H7 (cell line): ENCODE results near the gene GTPBP10. TPM values are rescaled to one million over a fixed set of nuclear protein-coding genes. Genes with fewer than 3 reads are reported as not detected.

Experiments used
- DNase-seq: peaks from one replicate; pipeline ENCODE4 v3.0.0; 2012
- H3K27me3 ChIP-seq: 2 replicates; pipeline ENCODE4 v1.6.0; 2011; ENCODE audit warnings: mild to moderate bottlenecking, low read length; ENCODE audit not compliant: control insufficient read depth, insufficient read depth
- H3K36me3 ChIP-seq: replicated peaks from 2 replicates; pipeline ENCODE4 v1.5.1; 2011; ENCODE audit warnings: low read length; ENCODE audit not compliant: control insufficient read depth, insufficient read depth
- H3K4me3 ChIP-seq: 2 replicates; pipeline ENCODE4 v1.5.1; 2011; ENCODE audit warnings: low read depth, mild to moderate bottlenecking, control low read depth, low read length, moderate library complexity; ENCODE audit not compliant: insufficient read depth
- total RNA-seq: library from RNA; depleted of rRNA; stranded (reverse); fragments of >200 nt; shearing (Covaris generic); gene quantifications from 2 replicates; pipeline ENCODE4 v1.2.3, GENCODE V29; 2014; rRNA removed

Gene GTPBP10, protein sequence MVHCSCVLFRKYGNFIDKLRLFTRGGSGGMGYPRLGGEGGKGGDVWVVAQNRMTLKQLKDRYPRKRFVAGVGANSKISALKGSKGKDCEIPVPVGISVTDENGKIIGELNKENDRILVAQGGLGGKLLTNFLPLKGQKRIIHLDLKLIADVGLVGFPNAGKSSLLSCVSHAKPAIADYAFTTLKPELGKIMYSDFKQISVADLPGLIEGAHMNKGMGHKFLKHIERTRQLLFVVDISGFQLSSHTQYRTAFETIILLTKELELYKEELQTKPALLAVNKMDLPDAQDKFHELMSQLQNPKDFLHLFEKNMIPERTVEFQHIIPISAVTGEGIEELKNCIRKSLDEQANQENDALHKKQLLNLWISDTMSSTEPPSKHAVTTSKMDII
- 12.7 and 14.6 TPM in 2 replicates for total RNA-seq

DNA sequence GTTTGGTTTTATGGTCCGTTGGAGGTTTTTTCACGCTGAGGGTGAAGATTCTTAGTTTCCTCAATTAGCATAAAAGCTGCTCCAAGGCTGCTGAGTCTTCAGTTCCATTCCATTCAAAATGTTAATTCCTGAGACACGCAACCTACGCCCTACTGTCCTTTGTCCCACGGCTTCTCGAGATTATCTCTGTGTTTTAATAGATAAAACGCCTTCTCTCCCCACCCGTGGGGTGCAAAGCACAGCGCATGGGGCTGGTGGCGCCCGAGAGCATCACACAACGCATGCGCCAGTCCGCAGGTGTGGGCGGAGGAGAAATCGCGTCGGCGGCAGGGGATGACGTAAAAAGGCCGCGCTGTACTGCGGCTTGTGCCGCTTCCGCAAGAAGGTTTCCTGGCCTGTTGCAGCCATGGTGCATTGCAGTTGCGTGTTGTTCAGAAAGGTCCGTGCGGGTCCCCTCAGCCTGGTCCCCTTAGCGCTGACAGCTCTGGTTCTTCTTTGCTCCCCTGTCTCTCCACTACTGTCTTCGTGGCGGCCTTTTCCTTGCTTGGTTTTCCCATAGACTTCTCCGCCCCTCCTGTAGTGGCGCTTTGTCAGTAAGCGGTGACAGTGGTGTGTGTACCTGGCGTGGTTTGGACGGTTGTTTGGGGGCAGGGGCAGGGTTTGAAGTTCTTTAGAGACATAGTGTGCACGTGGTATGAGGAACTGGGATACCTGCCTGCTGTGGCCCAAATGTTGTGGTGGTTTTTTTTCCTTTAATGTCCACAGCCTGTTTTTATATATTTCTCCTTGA lies at the start of gene GTPBP10:
Gene GTPBP10 (plus strand): TSS at position 381 of the 790 bp plus-strand sequence. CDS start 26 bp downstream, at position 407.
- H3K27me3 ChIP-seq = no peaks in the 10 kb centered on the region
- peak within 1 kb of the TSS; percentile 94 for H3K4me3 ChIP-seq
- DNase-seq = peak; percentile 82
- H3K36me3 ChIP-seq = no peaks in the 10 kb centered on the region

DNA sequence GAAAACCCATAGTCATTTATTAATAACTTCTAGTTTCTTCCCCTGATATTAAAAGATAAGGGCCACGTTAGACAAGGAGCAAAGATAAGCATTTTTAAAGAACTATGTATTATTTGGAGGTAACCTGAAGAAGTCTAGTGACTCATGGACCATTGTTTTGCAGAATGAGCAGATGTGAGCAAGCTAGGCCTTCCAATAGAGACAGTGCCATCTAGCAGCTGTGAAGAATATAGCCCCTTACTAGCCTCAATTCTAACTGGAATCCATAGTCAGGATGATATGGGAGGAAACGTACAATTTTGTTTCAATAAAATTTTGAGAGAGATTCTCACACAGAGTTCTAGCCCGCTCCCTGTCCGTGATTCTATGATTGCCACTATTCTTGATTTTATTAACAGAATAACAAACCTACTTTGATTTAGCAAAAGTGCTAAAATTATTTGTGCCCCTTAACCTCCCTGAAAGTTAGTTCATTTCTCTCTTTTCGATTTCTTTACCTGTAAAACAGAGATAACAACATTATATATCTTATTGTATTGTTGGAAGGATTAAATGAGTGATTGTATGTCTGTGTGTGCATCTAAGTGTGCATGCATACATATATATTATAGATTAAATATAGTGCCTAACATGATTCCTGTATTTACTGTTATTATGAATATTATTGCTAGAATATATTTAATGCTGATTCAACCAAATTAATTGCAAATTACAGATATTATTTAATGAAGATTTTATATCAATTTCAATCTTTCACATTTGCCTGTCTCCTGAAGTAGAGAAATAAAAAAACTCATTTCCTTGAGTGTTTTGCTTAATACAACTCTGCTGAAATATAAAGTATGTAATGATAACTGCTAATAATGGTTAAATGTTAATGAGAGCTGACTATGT lies 48.1 kb upstream of the GTPBP10 start:
- peak; percentile 23 for DNase-seq
- Histone ChIP-seq H3K4me3 (no peak overlapping the region), H3K36me3 (no peaks in the 10 kb centered on the region; the same call in 1 of the 2 replicates), H3K27me3 (no peaks in the 10 kb centered on the region)

DNA sequence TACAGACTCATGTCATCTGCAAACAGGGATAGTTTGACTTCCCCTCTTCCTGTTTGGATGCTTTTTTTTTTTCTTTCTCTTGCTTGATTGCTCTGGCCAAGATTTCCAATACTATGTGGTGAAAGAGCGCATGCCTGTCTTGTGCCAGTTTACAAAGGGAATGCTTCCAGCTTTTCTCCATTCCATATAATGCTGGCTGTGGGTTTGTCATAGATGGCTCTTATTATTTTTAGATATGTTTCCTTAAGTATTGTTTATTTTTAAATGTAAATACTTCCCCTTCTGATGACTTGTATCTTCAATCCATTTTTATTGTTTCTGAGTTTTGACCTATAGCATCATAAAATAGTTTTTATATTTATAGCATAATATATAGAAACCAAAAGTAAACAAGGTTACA lies 43.3 kb upstream of the GTPBP10 start:
- Histone ChIP-seq H3K4me3 (no peak overlapping the region), H3K36me3 (no peaks in the 10 kb centered on the region), H3K27me3 (no peaks in the 10 kb centered on the region)
- no peak for DNase-seq

DNA sequence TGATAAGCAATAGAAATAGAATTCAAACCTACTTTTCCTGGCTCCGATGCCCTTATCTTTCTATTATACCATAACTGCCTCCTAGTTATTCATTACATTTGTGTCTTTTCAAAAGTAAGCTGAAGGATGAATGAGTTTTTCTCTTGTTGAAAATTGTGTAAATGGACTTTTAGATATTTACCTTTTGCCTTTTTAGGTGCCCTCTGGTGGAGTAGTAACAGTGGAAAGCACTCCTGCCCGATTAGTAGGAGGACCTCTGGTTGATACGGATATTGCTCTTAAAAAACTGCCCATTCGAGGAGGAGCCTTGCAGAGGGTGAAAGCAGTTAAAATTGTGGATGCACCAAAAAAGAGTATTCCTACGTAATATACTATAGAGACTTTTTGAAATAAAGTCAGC lies 36.6 kb upstream of the GTPBP10 start:
- no peaks in the 10 kb centered on the region for H3K27me3 ChIP-seq
- H3K4me3 ChIP-seq = no peak overlapping the region
- DNase-seq = no peak
- H3K36me3 ChIP-seq = no peaks in the 10 kb centered on the region

DNA sequence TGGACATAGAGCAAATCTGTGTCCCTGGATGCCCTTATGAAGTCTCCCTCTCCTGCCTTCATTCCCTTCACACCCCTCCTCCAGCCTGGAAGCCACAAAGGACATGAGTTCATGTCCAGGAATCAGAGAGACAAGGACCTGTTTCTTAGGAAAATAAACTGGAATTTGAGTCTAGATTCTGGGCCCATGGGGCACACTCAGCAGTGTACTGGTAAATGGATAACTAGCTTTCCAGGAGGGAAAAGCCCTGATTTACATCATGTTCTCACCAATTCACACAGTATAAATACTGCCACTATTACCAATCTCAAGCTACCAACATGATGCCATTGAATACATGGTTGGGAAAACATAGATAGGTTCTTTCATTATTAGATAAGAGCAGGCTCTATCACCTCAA lies 35.3 kb upstream of the GTPBP10 start:
- Histone ChIP-seq H3K4me3 (no peak overlapping the region), H3K27me3 (no peaks in the 10 kb centered on the region), H3K36me3 (no peaks in the 10 kb centered on the region)
- DNase-seq = no peak

DNA sequence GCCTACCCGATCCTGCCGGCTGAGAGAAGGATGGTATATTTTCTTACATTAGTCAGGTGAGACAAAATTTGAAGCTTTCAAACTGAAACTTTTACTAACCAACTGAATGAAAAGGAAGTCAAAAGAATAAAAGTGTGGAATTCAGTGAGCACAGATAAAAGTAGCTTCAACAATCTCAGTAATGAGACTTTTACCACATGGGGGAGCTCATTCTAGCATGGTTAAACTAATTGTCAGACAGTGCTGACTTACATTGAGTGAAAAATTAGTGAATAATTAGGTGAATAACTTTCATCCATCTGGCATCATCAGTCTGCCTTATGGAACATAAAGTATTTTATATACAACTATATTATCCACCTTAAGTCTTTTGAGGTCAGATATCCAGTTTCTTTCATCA lies 33.8 kb upstream of the GTPBP10 start:
- no peaks in the 10 kb centered on the region for H3K27me3 ChIP-seq
- no peaks in the 10 kb centered on the region for H3K36me3 ChIP-seq
- H3K4me3 ChIP-seq = no peak overlapping the region
- DNase-seq = no peak

DNA sequence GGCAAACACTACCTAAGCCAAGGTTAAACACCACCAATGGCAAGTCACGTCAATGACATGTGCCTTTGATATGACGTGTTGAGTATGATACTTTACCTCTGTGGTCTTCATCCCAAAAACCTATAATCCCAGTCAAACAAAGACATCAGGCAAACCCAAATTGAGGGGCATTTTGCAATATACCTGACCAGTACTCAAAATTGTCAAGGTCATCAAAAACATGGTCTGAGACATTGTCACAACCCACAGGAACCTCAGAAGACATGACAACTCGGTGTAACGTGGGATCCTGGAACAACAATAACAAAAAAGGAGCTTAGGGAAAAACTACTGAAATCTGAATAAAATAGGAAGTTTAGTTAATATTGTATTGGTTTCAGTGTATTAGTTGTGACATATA lies 32.6 kb upstream of the GTPBP10 start:
- DNase-seq = no peak
- Histone ChIP-seq H3K27me3 (peaks cover 3% of the 10 kb centered on the region; the same call in 1 of the 2 replicates), H3K36me3 (no peaks in the 10 kb centered on the region), H3K4me3 (no peak overlapping the region)

DNA sequence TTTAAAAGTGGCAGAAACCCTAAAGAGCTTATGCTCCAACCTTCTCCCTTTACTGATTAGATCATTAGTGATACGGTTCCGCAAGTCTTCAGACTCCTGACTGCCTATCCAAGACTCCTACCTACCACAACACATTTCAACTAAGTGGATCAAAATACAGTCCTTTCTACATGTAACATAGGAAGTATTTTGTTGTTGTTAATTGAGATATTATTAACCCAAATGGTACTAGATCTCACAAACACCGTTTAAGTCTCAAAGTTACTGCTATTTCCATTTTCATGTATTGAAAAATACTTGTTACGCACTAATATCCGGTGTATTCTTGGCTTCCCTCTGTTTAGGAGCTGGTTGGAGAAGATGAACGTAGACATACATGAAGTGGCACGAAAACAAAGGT lies 26.5 kb upstream of the GTPBP10 start:
- Histone ChIP-seq H3K27me3 (peaks cover 45% of the 10 kb centered on the region), H3K36me3 (no peaks in the 10 kb centered on the region), H3K4me3 (no peak overlapping the region)
- DNase-seq = no peak

DNA sequence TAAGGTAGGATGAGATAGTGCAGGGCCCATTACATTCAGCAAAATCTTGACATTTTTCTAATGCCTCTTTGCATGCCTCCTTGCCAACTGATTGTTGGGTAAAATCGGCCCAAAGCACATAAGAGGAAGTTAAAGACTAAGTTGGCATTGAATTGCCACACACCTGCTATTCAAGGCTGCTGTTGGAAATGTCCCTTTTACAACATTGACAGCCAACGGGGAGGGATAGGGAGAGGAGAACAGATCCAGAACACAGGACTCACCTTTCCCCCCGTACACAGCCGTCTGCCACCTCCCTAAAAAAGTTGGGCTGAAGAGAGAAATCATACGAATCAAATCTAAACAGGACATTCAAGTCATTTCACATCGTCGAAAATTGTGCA lies 26.1 kb upstream of the GTPBP10 start:
- peaks cover 45% of the 10 kb centered on the region for H3K27me3 ChIP-seq
- peak; percentile 15 for DNase-seq
- H3K4me3 ChIP-seq = no peak overlapping the region; the same call in 1 of the 2 replicates
- H3K36me3 ChIP-seq = no peaks in the 10 kb centered on the region

DNA sequence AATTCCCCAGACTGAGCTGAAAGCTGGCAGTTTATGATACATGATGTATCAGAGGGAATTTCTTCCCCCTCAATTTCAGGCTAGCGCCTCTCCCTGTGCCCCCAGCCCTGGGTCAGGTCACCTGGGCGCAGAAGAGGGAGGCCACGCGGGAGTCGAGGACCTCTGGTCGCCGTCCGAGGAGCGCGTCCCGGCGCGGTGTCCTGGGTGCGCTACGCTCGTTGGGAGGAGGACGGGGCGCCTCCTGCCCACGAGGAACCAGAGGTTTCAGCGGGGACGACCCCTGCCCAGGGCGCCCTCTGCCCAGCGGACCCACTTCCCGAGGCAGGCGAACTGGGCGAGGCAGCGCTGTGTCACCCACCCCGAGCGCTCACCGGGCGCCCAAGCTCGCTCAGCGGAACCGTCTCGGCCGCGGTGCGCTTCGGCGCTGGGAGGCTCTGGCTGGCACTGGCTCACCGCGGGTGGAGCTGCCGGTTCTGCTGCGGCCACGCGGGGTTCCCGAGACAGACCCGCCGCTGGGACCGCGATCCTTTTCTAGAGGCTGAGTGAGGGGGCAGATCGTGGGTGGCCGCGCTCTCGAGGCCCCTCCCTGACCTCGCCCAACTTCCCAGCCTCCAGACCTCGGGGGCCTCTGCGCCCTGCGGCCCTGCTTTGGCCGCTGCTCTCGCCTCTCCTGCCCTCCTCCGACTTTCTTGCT lies 25.6 kb upstream of the GTPBP10 start, which contains the start of gene FAM237B:
Gene FAM237B (minus strand): TSS at position 504 of the 694 bp plus-strand sequence. CDS start 1,556 bp downstream, outside the sequence.
- peak; percentile 75 for DNase-seq
- Histone ChIP-seq H3K36me3 (no peaks in the 10 kb centered on the region), H3K27me3 (peaks cover 45% of the 10 kb centered on the region), H3K4me3 (peak within 1 kb of the TSS; percentile 44)

DNA sequence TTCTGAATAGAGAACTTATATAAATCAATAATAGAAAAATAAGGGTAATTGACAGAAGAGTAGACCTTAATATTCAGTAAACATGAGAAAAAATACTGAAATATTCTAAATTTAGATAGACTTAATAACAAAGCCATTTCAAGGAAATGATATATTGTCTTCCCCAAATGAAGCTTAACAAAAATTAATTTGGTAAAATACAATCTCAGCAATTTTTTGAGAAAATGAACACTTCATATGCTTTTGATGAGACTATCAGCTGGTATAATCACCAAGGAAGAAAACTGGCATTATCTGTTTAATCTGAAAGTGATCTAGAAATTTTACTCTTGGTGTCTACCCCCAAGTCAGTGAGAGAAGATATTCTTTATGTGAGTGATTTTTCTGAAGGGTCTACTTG lies 23.7 kb upstream of the GTPBP10 start:
- Histone ChIP-seq H3K4me3 (no peak overlapping the region), H3K36me3 (no peaks in the 10 kb centered on the region), H3K27me3 (peaks cover 45% of the 10 kb centered on the region)
- no peak for DNase-seq

DNA sequence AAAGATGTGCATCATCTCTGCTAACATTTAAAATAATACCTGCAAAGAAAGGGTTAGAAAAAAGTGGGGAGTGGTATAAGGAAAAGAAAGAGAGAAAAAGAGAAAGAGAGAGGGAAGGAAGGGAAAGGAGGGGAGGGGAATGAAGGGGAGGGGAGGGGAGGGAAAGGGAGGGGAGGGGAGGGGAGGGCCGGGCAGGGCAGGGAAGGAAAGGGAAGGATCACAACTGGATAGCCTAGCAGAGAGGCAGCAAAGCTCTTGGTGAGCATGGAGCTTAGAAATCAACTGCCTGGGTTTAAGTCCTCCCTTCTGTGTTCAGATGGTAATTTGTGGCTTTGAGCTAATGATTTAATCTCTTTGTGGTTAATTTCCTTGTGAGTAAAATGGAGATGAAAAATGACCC lies 20.0 kb upstream of the GTPBP10 start:
- peaks cover 18% of the 10 kb centered on the region for H3K27me3 ChIP-seq
- peak; percentile 28 for DNase-seq
- no peak overlapping the region for H3K4me3 ChIP-seq
- no peaks in the 10 kb centered on the region for H3K36me3 ChIP-seq

DNA sequence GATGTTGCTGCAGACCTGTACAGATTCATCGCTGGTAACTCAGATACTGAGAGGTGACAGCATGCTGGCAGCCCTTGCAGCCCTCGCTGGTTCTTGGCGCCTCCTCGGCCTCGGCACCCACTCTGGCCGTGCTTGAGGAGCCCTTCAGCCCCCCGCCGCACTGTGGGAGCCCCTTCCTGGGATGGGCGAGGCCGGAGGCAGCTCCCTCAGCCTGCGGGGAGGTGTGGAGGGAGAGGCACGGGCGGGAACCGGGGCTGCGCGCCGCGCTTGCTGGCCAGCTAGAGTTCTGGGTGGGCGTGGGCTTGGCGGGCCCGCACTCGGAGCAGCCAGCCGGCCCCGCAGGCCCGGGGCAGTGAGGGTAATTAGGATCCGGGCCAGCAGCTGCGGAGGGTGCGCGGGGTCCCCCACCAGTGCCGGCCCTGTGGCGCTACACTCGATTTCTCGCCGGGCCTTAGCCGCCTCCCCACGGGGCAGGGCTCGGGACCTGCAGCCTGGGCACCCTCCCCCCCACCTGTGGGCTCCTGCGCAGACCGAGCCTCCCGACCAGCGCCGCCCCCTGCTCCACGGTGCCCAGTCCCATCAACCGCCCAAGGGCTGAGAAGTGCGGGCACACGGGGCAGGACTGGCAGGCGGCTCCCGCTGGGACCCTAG lies 12.2 kb upstream of the GTPBP10 start:
- Histone ChIP-seq H3K4me3 (no peak overlapping the region), H3K36me3 (no peaks in the 10 kb centered on the region), H3K27me3 (no peaks in the 10 kb centered on the region)
- DNase-seq = no peak
